ENCODE measurements around the gene UTY. TPM values are rescaled to one million over a fixed set of nuclear protein-coding genes. Genes with fewer than 3 reads are reported as not detected.

UTY gene
- total RNA-seq, 2 experiments from 2014 or later, result 35.8 to 36.7 TPM

GRCh38 chrY:13300795-13301194 is 179.0 kb downstream of the UTY start:
- H3K9me3 ChIP-seq (ENCODE audit: low read length), result no peaks in the 10 kb centered on the region
- no peaks in the 10 kb centered on the region for H4K20me1 ChIP-seq (ENCODE audit: insufficient read depth, low read length)
- intact Hi-C loops (cut with micrococcal nuclease; ENCODE audit: unreplicated experiment), result no loop called here
- no peak overlapping the region for H2AFZ ChIP-seq (ENCODE audit: low read length)
- CTCF ChIA-PET (ENCODE audit: unreplicated experiment), result no interaction called here
- BruUV-seq (replicated peaks), result no TSS peak
- H3K4me1 ChIP-seq (ENCODE audit: insufficient read depth, low read length, poor library complexity, severe bottlenecking), result no peaks in the 10 kb centered on the region
- H3K9me2 ChIP-seq (ENCODE audit: insufficient read depth, low read length), result no peaks in the 10 kb centered on the region
- DNase-seq (ENCODE audit: low spot score), result no peak
- H3K4me3 ChIP-seq (ENCODE audit: low read depth, low read length, poor library complexity, severe bottlenecking), result no peak overlapping the region
- no peaks in the 10 kb centered on the region for H3K79me2 ChIP-seq (ENCODE audit: insufficient read depth, low read depth, low read length)
- TF ChIP-seq EZH2phosphoT487 (IDR thresholded peaks at IDR 0.05; ENCODE audit: borderline replicate concordance, low read depth, low read length), result no peak
- no peak for TF ChIP-seq CTCF (conservative IDR thresholded peaks at IDR 0.05; ENCODE audit: low read length)
- no peak overlapping the region for H3K4me2 ChIP-seq (ENCODE audit: low read length)
- POLR2A ChIA-PET, result interaction anchor here (0.7 kb wide), 1 partner anchor 94 kb away, joined by 5 read pairs; no protein-coding TSS in a partner anchor
- peaks cover 78% of the 10 kb centered on the region for H3K36me3 ChIP-seq (ENCODE audit: insufficient read depth, low read length)
- no peak overlapping the region for H3K27ac ChIP-seq (ENCODE audit: low read depth, low read length, poor library complexity, severe bottlenecking)

GRCh38 chrY:13299411-13299810 is 180.4 kb downstream of the UTY start:
- no peak for TF ChIP-seq EZH2phosphoT487 (IDR thresholded peaks at IDR 0.05; ENCODE audit: borderline replicate concordance, low read depth, low read length)
- no peak for TF ChIP-seq CTCF (conservative IDR thresholded peaks at IDR 0.05; ENCODE audit: low read length)
- no peak for DNase-seq (ENCODE audit: low spot score)
- Histone ChIP-seq H3K9me2 (ENCODE audit: insufficient read depth, low read length) (no peaks in the 10 kb centered on the region), H3K9me3 (ENCODE audit: low read length) (no peaks in the 10 kb centered on the region), H2AFZ (ENCODE audit: low read length) (no peak overlapping the region), H3K4me2 (ENCODE audit: low read length) (no peak overlapping the region), H3K4me3 (ENCODE audit: low read depth, low read length, poor library complexity, severe bottlenecking) (no peak overlapping the region), H4K20me1 (ENCODE audit: insufficient read depth, low read length) (no peaks in the 10 kb centered on the region), H3K36me3 (ENCODE audit: insufficient read depth, low read length) (peaks cover 79% of the 10 kb centered on the region), H3K4me1 (ENCODE audit: insufficient read depth, low read length, poor library complexity, severe bottlenecking) (no peaks in the 10 kb centered on the region), H3K27ac (ENCODE audit: low read depth, low read length, poor library complexity, severe bottlenecking) (no peak overlapping the region), H3K79me2 (ENCODE audit: insufficient read depth, low read depth, low read length) (no peaks in the 10 kb centered on the region)
- ChIA-PET POLR2A (no interaction called here), CTCF (ENCODE audit: unreplicated experiment) (no interaction called here)
- intact Hi-C loops (cut with micrococcal nuclease; ENCODE audit: unreplicated experiment), result no loop called here
- BruUV-seq (replicated peaks), result no TSS peak

- no peaks in the 10 kb centered on the region for H3K9me3 ChIP-seq (ENCODE audit: low read length)
- H3K36me3 ChIP-seq (ENCODE audit: insufficient read depth, low read length), result peaks cover 76% of the 10 kb centered on the region
- intact Hi-C loops (cut with micrococcal nuclease; ENCODE audit: unreplicated experiment), result no loop called here
- H3K9me2 ChIP-seq (ENCODE audit: insufficient read depth, low read length), result no peaks in the 10 kb centered on the region
- H3K27ac ChIP-seq (ENCODE audit: low read depth, low read length, poor library complexity, severe bottlenecking), result no peak overlapping the region
- no peak for DNase-seq (ENCODE audit: low spot score)
- POLR2A ChIA-PET, result no interaction called here
- H3K4me1 ChIP-seq (ENCODE audit: insufficient read depth, low read length, poor library complexity, severe bottlenecking), result no peaks in the 10 kb centered on the region
- H2AFZ ChIP-seq (ENCODE audit: low read length), result no peak overlapping the region
- H3K79me2 ChIP-seq (ENCODE audit: insufficient read depth, low read depth, low read length), result no peaks in the 10 kb centered on the region
- H3K4me2 ChIP-seq (ENCODE audit: low read length), result no peak overlapping the region
- CTCF ChIA-PET (ENCODE audit: unreplicated experiment), result no interaction called here
- H4K20me1 ChIP-seq (ENCODE audit: insufficient read depth, low read length), result no peaks in the 10 kb centered on the region
- BruUV-seq (replicated peaks), result no TSS peak
- TF ChIP-seq EZH2phosphoT487 (IDR thresholded peaks at IDR 0.05; ENCODE audit: borderline replicate concordance, low read depth, low read length), result no peak
- no peak for TF ChIP-seq CTCF (conservative IDR thresholded peaks at IDR 0.05; ENCODE audit: low read length)
- H3K4me3 ChIP-seq (ENCODE audit: low read depth, low read length, poor library complexity, severe bottlenecking), result no peak overlapping the region
Observed at GRCh38 chrY:13296176-13296890, 183.5 kb downstream of the UTY start.

Data from OCI-LY7 (cell line).